ENCODE measurements around the gene IGFBP7. TPM values are rescaled to one million over a fixed set of nuclear protein-coding genes. Genes with fewer than 3 reads are reported as not detected.

Gene IGFBP7
- total RNA-seq (2014; rRNA removed; shearing (Covaris generic)) = 173 and 263 TPM in 2 replicates

- peak; percentile 46 for DNase-seq (ENCODE audit: low read depth)
Observed at GRCh38 chr4:57109847-57110639, at the start of gene IGFBP7. TSS of gene IGFBP7 (minus strand) at chr4:57110385. CDS start at chr4:57110351, 34 bp downstream.

DNA sequence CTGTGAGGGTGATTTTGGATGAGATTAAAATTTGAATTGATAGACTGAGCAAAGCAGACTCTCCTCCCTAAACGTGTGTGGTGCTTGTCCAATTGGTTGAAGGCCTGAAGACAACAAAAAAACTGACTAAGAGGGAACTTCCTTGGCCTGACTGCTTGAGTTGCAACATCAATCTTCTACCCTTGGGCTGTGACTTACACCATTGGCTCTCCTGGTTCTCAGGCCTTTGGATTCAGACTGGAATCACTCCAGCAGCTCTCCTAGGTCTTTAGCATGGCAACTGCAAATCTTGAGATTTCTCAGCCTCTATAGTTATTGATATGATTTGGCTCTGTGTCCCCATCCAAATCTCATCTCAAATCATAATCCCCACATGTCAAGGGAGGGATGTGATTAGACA lies 49.7 kb upstream of the IGFBP7 start:
- DNase-seq (ENCODE audit: low read depth) = no peak

DNA sequence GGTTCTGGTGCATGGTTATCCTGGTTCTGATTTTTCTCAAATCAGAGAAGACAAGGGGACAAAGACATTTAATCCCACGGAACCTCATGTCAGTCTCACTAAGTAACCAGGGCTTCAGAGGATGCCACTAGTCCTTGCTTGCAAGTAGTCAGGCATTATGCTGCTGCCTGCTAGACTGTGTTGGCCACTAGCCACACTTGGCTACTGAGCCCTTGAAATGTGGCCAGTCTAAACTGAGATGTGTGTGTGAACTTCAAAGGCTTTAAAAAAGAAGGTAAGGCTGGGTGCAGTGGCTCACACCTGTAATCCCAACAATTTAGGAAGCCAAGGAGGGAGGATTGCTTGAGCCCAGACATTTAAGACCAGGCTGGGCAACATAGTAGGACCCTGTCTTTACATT lies 48.6 kb upstream of the IGFBP7 start:
- DNase-seq (ENCODE audit: low read depth) = no peak

GRCh38 chr4:57158221-57158620 lies 48.0 kb upstream of the IGFBP7 start:
- no peak for DNase-seq (ENCODE audit: low read depth)

GRCh38 chr4:57157596-57158137 lies 47.5 kb upstream of the IGFBP7 start:
- no peak for DNase-seq (ENCODE audit: low read depth)

- peak; percentile 44 for DNase-seq (ENCODE audit: low read depth)
Observed at GRCh38 chr4:57156242-57156990, 46.2 kb upstream of the IGFBP7 start.

DNA sequence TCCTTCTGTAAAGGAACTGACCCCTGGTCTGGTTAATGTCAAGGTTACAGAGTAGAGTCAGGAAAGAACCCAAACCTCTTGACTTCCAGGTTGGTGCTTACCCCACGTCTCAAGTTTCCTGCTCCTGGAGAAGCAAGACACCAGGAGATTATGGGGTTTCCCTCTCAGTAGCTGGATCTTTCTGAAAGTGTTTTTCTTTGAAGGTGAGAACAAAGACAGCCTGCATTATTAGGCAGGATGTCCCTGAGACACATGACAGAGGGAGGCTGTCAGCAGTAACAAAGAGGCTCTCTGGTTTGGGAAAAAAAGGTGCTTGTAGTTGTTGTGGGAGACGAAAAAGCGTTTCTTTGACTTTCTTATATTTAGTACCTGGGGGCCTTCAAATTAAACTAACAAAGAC lies 44.7 kb upstream of the IGFBP7 start:
- DNase-seq (ENCODE audit: low read depth) = no peak

GRCh38 chr4:57154191-57154590 lies 44.0 kb upstream of the IGFBP7 start:
- DNase-seq (ENCODE audit: low read depth) = peak; percentile 54

GRCh38 chr4:57153207-57153606 lies 43.0 kb upstream of the IGFBP7 start:
- DNase-seq (ENCODE audit: low read depth) = no peak

DNA sequence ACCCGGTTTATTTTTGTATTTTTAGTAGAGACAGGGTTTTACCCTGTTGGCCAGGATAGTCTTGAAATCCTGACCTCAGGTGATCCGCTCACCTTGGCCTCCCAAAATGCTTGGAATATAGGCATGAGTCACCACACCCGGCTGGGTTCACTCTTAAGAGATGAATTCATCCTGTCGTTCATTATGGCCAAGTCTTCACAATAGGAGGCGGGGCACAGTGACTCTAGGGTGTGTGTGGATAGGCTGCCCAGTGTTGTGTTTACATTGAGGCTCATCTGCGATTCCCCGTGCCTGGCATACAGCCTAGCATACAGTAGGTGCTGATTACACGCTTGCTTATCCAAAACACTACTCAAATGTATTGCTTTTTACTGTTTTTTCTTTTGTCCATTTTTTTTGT lies 41.3 kb upstream of the IGFBP7 start:
- DNase-seq (ENCODE audit: low read depth) = peak; percentile 37

GRCh38 chr4:57149833-57150232 lies 39.6 kb upstream of the IGFBP7 start:
- DNase-seq (ENCODE audit: low read depth) = no peak

DNA sequence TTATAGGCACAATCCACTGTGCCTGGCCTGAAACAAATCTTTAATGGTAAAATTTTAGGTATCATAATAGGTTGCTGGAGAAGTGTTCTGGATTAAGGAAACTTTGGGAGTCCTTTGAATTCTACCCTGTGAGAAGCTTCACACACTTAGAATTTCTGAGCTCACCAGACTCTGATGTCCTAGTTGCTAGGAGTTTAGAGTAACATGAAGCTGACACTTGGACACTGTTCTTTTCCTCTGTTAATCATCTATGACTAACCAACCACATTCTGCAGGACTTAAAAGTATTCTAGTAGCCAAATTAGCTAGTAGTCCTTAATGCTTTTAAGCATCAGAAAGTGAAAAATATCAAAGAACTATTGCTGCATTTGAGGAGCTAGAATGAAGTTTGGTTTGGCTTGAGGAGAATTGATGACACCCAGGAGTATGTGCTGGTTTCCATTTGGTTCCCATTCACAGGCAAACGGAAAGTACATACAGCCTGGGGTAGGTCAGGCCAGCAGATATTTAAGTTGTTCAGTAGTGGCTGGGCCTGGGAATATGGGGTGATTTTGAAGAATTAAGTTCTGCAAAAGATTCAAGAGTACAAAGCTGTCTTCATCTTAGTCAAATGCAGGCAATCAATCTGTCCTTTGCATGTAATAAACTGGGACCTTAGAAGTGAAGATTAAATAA lies 38.8 kb upstream of the IGFBP7 start:
- DNase-seq (ENCODE audit: low read depth) = peak; percentile 44

GRCh38 chr4:57148177-57148576 lies 38.0 kb upstream of the IGFBP7 start:
- DNase-seq (ENCODE audit: low read depth) = no peak

DNA sequence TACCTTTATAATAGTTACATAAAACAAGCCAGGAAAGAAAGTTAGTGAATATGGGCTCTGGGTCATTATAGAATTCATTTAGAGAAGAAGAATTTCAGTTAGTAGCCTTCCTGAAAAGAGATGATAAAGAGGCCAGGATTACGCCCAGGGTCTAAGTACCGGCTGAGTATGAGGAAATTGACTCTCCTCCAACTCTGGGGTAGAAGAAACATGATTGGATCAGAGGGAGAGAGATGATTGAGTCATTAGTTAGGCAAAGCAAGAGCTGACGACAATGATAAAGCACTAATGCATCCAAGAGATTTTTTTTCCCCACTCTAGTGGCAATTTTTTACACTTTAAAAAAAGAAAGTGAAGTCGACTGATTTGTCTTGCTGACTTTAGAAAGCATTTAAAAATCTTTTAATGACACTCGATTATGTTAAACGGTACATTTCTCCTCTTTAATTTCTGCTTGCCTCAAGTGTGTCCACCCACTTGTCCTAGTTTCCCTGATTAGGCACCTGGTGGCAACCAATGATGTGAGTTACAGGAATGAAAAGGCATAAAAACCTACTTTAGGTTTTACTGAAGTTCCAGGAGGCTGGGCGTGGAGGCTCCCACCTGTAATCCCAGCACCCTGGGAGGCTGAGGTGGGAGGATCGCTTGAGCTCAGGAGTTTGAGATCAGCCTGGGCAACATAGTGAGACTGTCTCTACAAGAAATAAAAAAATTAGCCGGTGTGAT lies 37.3 kb upstream of the IGFBP7 start:
- DNase-seq (ENCODE audit: low read depth) = peak; percentile 20

DNA sequence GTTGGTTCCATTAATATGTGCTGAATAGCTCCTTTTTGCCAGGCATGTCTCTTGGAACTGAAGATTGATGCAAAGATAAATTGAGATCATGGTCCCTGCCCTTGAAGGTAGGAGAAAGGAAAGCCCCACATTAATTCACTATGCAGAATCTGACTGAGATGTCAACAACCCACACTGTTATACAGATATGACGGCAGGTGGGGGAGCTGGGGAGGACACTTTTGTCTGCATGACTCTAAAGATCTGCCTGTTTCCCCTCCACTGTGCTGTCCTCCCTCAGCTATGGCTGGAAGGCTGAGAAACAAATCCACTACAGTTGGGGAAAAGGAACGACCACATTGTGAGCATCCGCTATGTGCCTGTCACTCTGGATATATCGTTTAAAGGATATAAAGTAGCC lies 36.3 kb upstream of the IGFBP7 start:
- DNase-seq (ENCODE audit: low read depth) = no peak

- DNase-seq (ENCODE audit: low read depth) = no peak
Observed at GRCh38 chr4:57144466-57144865, 34.3 kb upstream of the IGFBP7 start.

DNA sequence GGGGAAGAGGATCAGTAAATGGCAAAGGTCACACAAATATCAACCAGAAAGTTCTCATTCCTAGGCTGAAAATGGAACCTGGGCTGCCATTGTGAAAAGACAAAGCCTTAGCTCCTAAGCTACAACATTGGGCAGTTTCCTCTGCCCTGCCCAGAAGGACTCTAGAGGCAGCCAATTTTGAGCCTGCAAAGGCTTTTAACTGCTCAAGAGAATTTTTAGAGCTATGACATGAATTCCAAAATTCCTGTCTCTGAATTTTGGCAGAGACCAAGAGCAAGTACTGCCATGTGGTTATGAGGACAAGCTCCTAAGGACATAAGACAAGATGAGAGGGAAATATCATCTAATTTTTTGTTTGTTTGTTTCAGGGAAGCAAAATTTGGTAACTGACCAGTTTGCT lies 29.6 kb upstream of the IGFBP7 start:
- DNase-seq (ENCODE audit: low read depth) = no peak

DNA sequence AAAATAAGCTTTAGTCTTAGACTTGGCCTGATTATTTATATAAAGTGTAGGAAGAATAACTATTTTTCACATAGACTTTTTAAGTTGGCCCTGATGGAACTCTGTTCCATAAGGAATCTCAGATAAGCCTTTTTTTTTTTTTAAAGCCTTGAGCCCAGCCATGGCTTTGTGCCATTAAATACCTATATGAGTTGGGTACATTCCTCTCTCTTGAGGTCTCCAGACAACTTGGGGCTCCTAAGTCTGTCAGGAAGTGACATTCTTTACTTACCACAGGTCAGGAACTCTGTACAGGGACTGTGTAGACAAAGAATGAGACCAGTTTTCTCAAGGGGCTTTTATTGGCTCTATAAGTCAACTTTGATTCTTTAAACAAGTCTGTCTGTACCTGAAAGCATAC lies 27.1 kb upstream of the IGFBP7 start:
- no peak for DNase-seq (ENCODE audit: low read depth)

GRCh38 chr4:57136281-57136680 lies 26.1 kb upstream of the IGFBP7 start:
- peak; percentile 34 for DNase-seq (ENCODE audit: low read depth)

GRCh38 chr4:57132743-57133137 lies 22.6 kb upstream of the IGFBP7 start:
- DNase-seq (ENCODE audit: low read depth) = no peak
